CD4-positive, alpha-beta T cell treated with Interleukin-4 for 4 hours (primary cell): ENCODE results near the gene OR6C6.
"Not testable (repeated sequence)": the region's sequence is repeated elsewhere in the genome, so short reads cannot be mapped to it uniquely, and the experiment has no call there.

Experiments
- DNase-seq: peaks from one replicate; pipeline ENCODE4 v3.0.0-alpha.2; 2020

The OR6C6 gene

GRCh38 chr12:55296469-55296868 lies at the start of gene OR6C6:
Gene OR6C6, minus strand, starts transcription at chr12:55296569. Its CDS starts 1,337 bp downstream, at chr12:55295232.
- DNase-seq: no peak

GRCh38 chr12:55336002-55336401 lies 39.6 kb upstream of the OR6C6 start:
- DNase-seq: no peak

- DNase-seq: no peak
These were observed 34.1 kb upstream of the OR6C6 start, which contains the start of gene OR6C3 for GRCh38 chr12:55330446-55330845. Gene OR6C3, plus strand, starts transcription at chr12:55330746. Its CDS starts 955 bp downstream, at chr12:55331701.

- DNase-seq: not testable (repeated sequence)
These were observed 29.4 kb upstream of the OR6C6 start for GRCh38 chr12:55325801-55326200.

- no peak for DNase-seq
These were observed 23.8 kb upstream of the OR6C6 start for GRCh38 chr12:55320201-55320600.

GRCh38 chr12:55314043-55314442 lies 17.7 kb upstream of the OR6C6 start, which contains the start of gene OR6C1:
Gene OR6C1, plus strand, starts transcription at chr12:55314343. Its CDS starts 6,257 bp downstream, at chr12:55320600.
- no peak for DNase-seq

GRCh38 chr12:55289999-55290398 lies 6.4 kb downstream of the OR6C6 start:
- DNase-seq: no peak

GRCh38 chr12:55280991-55281390 lies 15.4 kb downstream of the OR6C6 start:
- DNase-seq: no peak

GRCh38 chr12:55258303-55258702 lies 38.1 kb downstream of the OR6C6 start:
- DNase-seq: no peak

GRCh38 chr12:55256831-55257230 lies 39.5 kb downstream of the OR6C6 start:
- DNase-seq: no peak

GRCh38 chr12:55253281-55253680 lies 43.1 kb downstream of the OR6C6 start:
- no peak for DNase-seq

GRCh38 chr12:55250944-55251343 lies 45.4 kb downstream of the OR6C6 start:
- DNase-seq: no peak

- no peak for DNase-seq
These were observed 50.2 kb downstream of the OR6C6 start for GRCh38 chr12:55246159-55246558.

GRCh38 chr12:55244309-55244708 lies 52.1 kb downstream of the OR6C6 start, which contains the start of gene OR6C74:
Gene OR6C74, plus strand, starts transcription at chr12:55244609. Its CDS starts 2,679 bp downstream, at chr12:55247288.
- no peak for DNase-seq
